Suppressor macrophage (primary cell): ENCODE measurements around the gene INIP.

ENCODE experiments used
- DNase-seq, 4 experiments: peaks; one replicate each; pipeline ENCODE4 v3.0.0-alpha.2; 2020 to 2022

The INIP gene

DNA sequence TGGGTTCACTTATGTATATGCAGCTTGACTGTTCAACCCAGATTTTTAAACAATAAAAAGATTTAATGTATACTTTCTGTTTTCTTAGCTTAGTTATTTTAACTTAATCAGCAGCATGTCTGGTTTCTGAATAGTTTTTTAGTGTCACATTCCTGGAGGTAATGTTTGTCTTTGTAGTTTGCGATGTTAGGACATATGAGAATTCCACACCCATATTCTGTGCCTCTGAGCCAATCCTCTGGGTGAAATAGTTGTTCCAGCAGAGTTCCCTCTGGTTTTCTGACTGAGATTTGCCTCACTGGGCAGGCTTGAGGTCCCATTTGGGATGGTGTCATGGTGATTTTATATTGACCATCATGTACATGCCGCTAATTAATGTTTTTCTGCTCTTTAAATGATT lies 48.6 kb downstream of the INIP start:
- no peak for DNase-seq

GRCh38 chr9:112665347-112665746 lies 52.6 kb downstream of the INIP start:
- DNase-seq, result peak; percentile 15 to 54 (median 39)

DNA sequence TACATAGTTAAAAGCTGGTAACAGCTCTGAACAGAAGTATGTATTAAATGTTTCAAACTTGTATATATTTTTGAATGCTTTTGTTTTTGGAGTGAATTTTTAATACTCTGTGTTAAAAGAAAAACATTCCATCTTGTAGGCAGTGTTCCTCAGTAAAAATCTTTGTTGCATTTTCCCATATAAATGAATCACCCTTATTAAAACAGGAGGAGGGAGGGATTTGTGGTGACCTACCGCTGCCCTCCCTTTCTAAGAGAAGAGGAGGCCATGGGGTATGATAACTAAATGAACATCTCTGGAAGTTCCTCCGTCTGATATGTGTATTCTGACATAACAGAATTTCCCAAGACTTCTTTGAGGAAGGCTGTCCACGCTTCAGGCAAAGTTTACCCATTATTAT lies 53.4 kb downstream of the INIP start:
- DNase-seq, result no peak

DNA sequence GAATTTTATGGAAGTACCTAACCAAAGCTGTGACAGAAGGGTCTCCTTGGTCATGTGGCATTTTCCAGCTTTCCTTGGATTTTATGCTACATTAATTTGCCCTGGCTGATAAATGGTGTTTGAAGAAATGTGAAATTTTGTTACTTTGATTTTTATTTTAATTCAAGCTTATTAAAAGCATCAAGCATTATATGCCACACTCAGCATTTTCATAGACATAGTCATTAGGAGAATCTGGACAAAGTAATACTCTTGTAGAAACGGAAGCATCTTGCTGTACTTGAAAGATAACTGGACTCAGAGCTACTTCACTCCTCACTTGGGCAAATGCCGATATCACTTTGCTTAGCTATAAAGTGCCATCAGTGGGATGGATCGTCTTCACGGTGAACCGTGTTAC lies 54.2 kb downstream of the INIP start:
- no peak for DNase-seq

GRCh38 chr9:112659906-112660305 lies 58.0 kb downstream of the INIP start:
- DNase-seq, result no peak

- no peak for DNase-seq
These were observed 62.2 kb downstream of the INIP start for GRCh38 chr9:112655668-112656067.

DNA sequence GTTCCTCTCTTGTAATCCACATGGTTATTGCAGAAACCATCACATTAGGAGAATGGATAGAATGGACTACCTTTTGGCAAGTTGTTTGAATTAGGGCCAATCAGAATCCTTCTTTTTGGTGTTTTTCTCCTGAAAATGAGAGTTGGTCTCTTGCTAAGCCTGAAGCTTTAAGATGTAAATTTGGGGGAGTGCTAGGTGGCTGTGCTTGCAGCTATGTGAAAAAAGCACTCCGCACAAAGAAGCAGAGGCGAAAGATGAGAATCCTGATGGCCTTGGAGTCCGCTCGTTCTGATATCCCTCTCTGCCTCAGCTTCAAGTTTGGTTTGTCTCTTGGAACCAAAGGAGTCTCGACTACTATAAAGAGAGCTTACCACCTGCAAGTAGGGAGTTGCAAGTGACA lies 63.6 kb downstream of the INIP start:
- DNase-seq, result no peak

GRCh38 chr9:112648624-112649023 lies 69.3 kb downstream of the INIP start:
- DNase-seq, result no peak

DNA sequence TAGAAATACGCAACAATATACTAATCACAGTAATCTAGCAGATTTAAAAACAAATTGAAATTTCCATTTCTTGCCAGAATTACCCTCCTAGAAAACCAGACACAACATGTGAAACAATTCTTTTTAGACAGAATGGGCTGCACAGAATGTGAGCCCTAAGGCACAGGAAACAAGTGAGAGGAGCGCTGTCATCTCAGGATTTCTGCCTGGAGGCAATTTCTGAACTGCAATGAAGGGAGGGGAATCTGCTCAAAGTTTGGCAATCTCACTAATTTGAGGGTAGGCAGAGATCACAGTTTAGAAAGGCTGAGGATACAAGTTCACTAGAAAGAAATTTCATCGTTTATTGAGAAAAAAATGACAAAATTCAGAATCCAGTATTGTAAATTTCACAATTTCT lies 70.3 kb downstream of the INIP start:
- no peak for DNase-seq

GRCh38 chr9:112642126-112642525 lies 75.8 kb downstream of the INIP start:
- no peak for DNase-seq

- no peak for DNase-seq
These were observed 77.6 kb downstream of the INIP start for GRCh38 chr9:112640311-112640710.
